ENCODE results near the gene SLC16A4. TPM values are rescaled to one million over a fixed set of nuclear protein-coding genes. Genes with fewer than 3 reads are reported as not detected.

SLC16A4 gene
- total and polyA plus RNA-seq, 10 of the 15 experiments (the other 5 are each of a cell fraction or from before 2014, with no cell fraction given): 0.13 to 2.2 (median 0.26) TPM; not detected in 1

GRCh38 chr1:110394493-110394820, 3.6 kb upstream of the SLC16A4 start:
- H3K4me3 ChIP-seq: no peak overlapping the region
- no TSS peak for BruUV-seq (replicated peaks)
- ChIA-PET RAD21 (ENCODE audit: unreplicated experiment) (no interaction called here), CTCF (interaction anchor here (1.3 to 2.0 kb wide), 3 partner anchors 9 to 187 kb away, joined by 3 to 6 read pairs (median 4); no protein-coding TSS in a partner anchor), POLR2A (no interaction called here), SMC1A (ENCODE audit: uncharacterized antibody, unreplicated experiment) (interaction anchor here (0.6 to 1.4 kb wide), 2 partner anchors 14 to 187 kb away, joined by 3 to 4 read pairs; no protein-coding TSS in a partner anchor)
- H3K9me3 ChIP-seq (replicated peaks; ENCODE audit: control insufficient read depth, insufficient read depth, low read length): no peaks in the 10 kb centered on the region; the same call in 2 of the 3 replicates
- intact Hi-C loops (cut with micrococcal nuclease; ENCODE audit: unreplicated experiment) (no loop called here), in situ Hi-C loops (cut with MboI) (no loop called here)
- no peaks in the 10 kb centered on the region for H3K27me3 ChIP-seq (replicated peaks in 1 of 2; ENCODE audit: control insufficient read depth in 2 of 2, insufficient read depth in 2 of 2, low read length in 1 of 2)
- H2AFZ ChIP-seq (ENCODE audit: control insufficient read depth, low read depth, low read length): no peak overlapping the region
- H3K9ac ChIP-seq (ENCODE audit: control insufficient read depth, insufficient read depth, low read length): no peak overlapping the region
- peaks cover 0 to 4% of the 10 kb centered on the region in 2 experiments; a peak in 1 of 4 replicates for H3K36me3 ChIP-seq (ENCODE audit: control insufficient read depth in 2 of 2, insufficient read depth in 2 of 2, low read length in 1 of 2)
- no peak for DNase-seq (ENCODE audit: low read depth, low spot score)
- H3K79me2 ChIP-seq (ENCODE audit: control insufficient read depth, insufficient read depth, low read length): no peaks in the 10 kb centered on the region
- WGBS (ENCODE audit: insufficient coverage, insufficient replicate concordance, low lambda C conversion rate, missing lambda C conversion rate): 74% methylated on average over 3 of the region's 3 CpGs
- no peak overlapping the region for H3K4me2 ChIP-seq (ENCODE audit: control insufficient read depth, insufficient read depth)
- H3K27ac ChIP-seq (ENCODE audit: control insufficient read depth, insufficient read depth): no peak overlapping the region
- no peaks in the 10 kb centered on the region for H3K4me1 ChIP-seq (ENCODE audit: control insufficient read depth, insufficient read depth, low read length)
- ATAC-seq: no peak
- FAIRE-seq: no peak
- no peaks in the 10 kb centered on the region for H4K20me1 ChIP-seq (ENCODE audit: control insufficient read depth, insufficient read depth)
- TF ChIP-seq NKRF (conservative IDR thresholded peaks at IDR 0.05) (no peak), IRF3 (IDR thresholded peaks at IDR 0.05) (no peak), STAT1 (conservative IDR thresholded peaks at IDR 0.05) (no peak), RBBP5 (conservative IDR thresholded peaks at IDR 0.05) (no peak), KLF5 (IDR thresholded peaks at IDR 0.05; ENCODE audit: partially characterized antibody) (no peak), BRCA1 (IDR thresholded peaks at IDR 0.05; ENCODE audit: low read depth, low read length) (no peak), USF1 (IDR thresholded peaks at IDR 0.05; ENCODE audit: borderline replicate concordance, extremely low read length, insufficient read depth, low read depth, low read length) (no peak), PRDM15 (CRISPR knock-in tag; IDR thresholded peaks at IDR 0.05) (no peak), E2F4 (IDR thresholded peaks at IDR 0.05; ENCODE audit: low read depth, low read length) (no peak), PAX5 (IDR thresholded peaks at IDR 0.05; ENCODE audit: borderline replicate concordance, low read depth, low read length) (no peak), YBX1 (IDR thresholded peaks at IDR 0.05) (no peak), CHD4 (IDR thresholded peaks at IDR 0.05) (no peak), CEBPB (IDR thresholded peaks at IDR 0.05; ENCODE audit: borderline replicate concordance in 1 of 2, low read depth in 2 of 2, low read length in 2 of 2) (no peak), STAT3 (IDR thresholded peaks at IDR 0.05; ENCODE audit: low read depth, low read length) (no peak), EGR1 (IDR thresholded peaks at IDR 0.05; ENCODE audit: borderline replicate concordance in 1 of 2, low read depth in 2 of 2, low read length in 2 of 2) (no peak), ZZZ3 (IDR thresholded peaks at IDR 0.05; ENCODE audit: control insufficient read depth, insufficient read length, low read depth) (no peak), NRF1 (conservative IDR thresholded peaks at IDR 0.05; ENCODE audit: low read depth, low read length) (no peak)
